Testis (tissue), 2 donors: ENCODE measurements around the gene SOX18.

ENCODE experiments used
- POLR2A ChIP-seq: fragments of 450-650 bp; IDR thresholded peaks from one replicate; pipeline ENCODE4 v1.6.1; 2017; ENCODE audit warnings: antibody characterized with exemption, mild to moderate bottlenecking, moderate library complexity
- TF ChIP-seq, protein P1 (sequence below), 3 experiments: fragments of 450-650 bp in 2 of 3; fragments of 200-600 bp in 1 of 3; sonication (generic) in 1 of 3; IDR thresholded peaks; one replicate each; pipeline ENCODE4 v1.5.1; 2016 to 2019; ENCODE audit warnings: antibody characterized with exemption in 3 of 3, mild to moderate bottlenecking in 2 of 3, moderate library complexity in 1 of 3

DNA sequence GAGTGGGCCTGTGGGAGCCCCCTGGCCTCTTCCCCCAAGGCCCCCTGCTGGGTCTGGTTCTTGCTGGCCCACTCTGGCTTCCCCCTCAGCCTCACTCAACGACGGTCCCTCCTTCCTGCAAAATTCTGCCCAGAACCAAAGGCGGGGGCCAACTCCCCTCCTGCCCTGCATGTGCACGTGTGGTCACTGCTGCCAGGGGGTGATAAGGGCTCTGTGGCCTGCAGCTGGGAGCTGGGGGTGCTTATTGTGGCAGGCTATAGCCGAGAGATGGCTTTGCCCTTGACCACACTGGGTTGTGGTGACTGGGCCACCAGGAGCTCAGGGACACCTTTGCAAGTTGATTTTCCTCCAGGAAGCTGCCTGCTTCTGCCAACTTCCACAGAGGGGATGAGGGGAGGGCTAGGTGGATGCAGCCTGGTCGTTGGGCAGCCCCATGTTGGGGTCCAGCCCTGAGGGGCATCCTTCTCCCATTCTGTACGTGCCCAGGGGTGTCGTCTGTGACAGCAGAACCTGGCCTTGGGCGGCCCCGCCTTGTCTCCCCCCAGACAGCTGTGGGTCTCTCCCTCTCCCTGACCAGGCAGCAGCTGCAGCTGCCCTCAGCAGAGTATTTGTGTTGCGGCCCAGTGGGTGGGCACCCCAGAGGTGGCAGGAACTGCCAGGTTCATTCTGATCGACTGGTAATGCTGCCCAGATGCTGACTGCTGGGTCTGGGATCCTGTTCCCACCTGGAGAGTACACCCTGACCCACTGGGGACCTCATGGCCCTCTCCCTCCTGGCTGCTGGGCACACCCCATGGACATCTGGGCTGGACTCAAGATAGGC, 19.2 kb upstream of the SOX18 start:
- TF ChIP-seq, protein P1, sequence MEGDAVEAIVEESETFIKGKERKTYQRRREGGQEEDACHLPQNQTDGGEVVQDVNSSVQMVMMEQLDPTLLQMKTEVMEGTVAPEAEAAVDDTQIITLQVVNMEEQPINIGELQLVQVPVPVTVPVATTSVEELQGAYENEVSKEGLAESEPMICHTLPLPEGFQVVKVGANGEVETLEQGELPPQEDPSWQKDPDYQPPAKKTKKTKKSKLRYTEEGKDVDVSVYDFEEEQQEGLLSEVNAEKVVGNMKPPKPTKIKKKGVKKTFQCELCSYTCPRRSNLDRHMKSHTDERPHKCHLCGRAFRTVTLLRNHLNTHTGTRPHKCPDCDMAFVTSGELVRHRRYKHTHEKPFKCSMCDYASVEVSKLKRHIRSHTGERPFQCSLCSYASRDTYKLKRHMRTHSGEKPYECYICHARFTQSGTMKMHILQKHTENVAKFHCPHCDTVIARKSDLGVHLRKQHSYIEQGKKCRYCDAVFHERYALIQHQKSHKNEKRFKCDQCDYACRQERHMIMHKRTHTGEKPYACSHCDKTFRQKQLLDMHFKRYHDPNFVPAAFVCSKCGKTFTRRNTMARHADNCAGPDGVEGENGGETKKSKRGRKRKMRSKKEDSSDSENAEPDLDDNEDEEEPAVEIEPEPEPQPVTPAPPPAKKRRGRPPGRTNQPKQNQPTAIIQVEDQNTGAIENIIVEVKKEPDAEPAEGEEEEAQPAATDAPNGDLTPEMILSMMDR (IDR thresholded peaks at IDR 0.05): no peak
- no peak for TF ChIP-seq POLR2A
